Stimulated activated CD4-positive, alpha-beta T cell treated with anti-CD3 and anti-CD28 coated beads, Interleukin-15, amount 100 ng/mL, for 48 hours (primary cell): ENCODE data around the gene UBE4B.
"Not testable (repeated sequence)": the region's sequence is repeated elsewhere in the genome, so short reads cannot be mapped to it uniquely, and the experiment has no call there.

Experiments
- DNase-seq, 2 donors: peaks; one replicate each; pipeline ENCODE4 v3.0.0-alpha.2; 2020; ENCODE audit warnings: low read depth in 2 of 2

UBE4B gene

GRCh38 chr1:10032590-10033358 is at the start of gene UBE4B:
Gene UBE4B (plus strand): TSS chr1:10032958. CDS start chr1:10033671, 713 bp downstream.
- DNase-seq: peak; percentile 96 to 99

DNA sequence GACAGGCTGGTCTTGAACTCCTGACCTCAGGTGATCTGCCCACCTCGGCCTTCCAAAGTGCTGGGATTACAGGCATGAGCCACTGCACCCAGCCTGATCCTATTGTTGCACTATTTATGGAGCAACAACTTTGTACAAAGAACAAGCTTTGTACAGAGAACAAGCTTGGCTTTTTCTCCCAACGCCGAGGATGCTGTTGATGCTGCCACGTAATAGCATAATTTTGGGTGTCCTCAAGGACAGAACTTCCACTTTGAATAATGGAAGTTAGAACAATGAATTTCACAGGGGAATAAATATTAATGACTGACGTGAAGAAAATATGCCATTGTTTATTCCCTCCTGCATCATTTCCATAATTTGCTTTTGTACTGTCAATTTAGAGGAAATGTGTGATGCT is 48.5 kb upstream of the UBE4B start:
- DNase-seq: no peak

GRCh38 chr1:9985001-9985400 is 47.8 kb upstream of the UBE4B start:
- DNase-seq: no peak

DNA sequence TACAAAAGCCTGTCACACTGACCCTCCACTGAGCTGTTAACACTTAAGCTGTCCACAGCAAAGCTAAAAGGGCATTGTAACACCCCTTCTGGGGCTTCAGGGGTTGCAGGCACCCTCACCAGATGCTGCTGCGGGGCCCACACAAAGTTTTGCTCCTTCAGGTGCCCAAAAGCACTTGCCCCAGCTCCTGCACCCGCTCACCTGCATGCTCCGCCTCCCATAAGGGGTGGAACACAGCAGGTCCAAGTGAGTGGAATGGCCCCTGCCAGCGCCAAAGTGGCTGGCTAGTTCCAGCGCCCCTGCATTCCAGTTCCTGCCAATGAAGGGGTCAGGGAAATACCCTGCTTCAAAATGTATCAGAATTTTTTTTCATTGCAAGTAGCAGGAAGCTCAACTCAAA is 43.0 kb upstream of the UBE4B start:
- DNase-seq: no peak

DNA sequence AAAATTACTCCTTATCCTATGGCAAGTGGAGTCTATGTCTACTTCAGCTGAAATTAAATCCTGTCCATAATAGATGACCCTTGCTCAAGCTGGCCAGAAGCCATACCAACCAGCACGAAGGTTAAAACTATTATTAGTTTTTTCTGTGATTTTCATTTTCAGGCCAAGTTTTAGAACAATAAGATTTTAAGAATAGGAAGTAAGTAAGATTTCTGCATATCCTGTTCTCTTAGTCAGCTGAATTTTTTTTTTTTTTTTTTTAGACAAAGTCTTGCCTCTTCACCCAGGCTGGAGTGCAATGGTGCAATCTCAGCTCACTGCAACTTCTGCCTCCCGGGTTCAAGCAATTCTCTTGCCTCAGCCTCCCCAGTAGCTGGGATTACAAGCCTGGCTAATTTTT is 41.8 kb upstream of the UBE4B start:
- DNase-seq: no peak

DNA sequence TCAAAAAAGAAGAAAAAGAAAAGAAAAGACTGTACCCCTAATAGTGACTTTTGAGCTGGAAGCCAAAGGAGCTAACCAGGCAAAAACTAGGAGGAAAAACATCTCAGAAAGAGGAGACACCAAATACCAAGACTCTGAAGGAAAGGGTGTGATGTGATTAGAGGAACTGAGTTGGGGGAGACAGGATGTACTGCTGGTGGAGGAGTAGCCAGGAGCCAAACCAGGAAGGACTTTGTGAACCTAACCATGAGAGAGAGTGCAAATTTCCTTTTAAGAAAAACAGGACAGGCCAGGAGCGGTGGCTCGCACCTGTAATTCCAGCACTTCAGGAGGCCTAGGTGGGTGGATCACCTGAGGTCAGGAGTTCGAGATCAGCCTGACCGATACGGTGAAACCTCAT is 39.8 kb upstream of the UBE4B start:
- no peak for DNase-seq

GRCh38 chr1:9993561-9994075 is 39.1 kb upstream of the UBE4B start:
- DNase-seq: no peak

DNA sequence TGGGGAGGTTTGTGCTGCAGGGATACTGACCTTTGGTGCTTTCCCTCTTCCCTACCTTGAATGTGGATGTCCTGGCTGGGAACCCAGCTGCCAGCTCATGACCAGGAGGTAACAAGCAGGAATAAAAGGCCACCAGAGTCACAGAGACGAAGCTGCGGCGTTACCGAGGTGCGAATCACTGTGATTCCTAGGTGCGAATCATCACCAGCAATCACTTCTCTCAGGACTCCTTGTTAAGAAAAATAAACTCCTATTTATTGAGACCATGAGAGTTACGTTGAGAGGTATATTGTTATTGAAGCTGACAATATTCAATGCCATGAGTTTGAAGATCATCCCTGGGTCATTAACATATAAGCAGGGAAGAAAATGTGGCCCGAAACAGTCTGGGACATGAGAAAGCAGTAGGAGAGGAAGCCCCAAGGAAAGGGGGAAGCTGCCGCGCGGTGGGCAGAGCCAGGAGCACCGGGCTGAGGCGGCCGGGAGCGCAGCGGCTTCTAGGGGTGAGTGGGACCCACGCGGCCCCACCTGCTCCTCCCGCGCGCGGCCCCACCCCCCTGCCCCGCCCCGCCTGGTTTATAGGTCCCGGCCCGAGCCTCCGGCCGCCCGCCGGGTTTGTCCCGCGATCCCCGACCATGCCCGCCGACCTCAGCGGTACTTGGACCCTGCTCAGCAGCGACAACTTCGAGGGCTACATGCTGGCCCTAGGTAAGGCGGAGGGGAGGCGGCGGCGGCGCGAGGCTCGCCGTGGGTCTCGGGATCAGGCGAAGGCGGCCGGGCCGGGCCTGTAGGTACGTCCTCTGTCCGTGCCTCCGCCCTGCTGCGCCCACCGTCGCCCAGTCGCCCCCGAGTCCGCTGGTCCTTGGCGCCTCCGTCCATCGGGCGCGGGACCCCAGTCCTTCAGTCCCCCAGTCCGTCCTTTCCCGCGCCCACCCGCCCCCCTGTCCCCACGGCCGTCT is 35.9 kb upstream of the UBE4B start, which contains the start of gene RBP7:
TSS of gene RBP7 (plus strand) at position 605 of the 959 bp plus-strand sequence. CDS start at position 636, 31 bp downstream.
- no peak for DNase-seq

- no peak for DNase-seq
These were observed 31.6 kb upstream of the UBE4B start for GRCh38 chr1:10001016-10001665.

GRCh38 chr1:10005248-10005647 is 27.5 kb upstream of the UBE4B start:
- not testable (repeated sequence) for DNase-seq

GRCh38 chr1:10007169-10007568 is 25.6 kb upstream of the UBE4B start:
- no peak for DNase-seq

- DNase-seq: no peak
These were observed 18.7 kb upstream of the UBE4B start for GRCh38 chr1:10014016-10014415.

DNA sequence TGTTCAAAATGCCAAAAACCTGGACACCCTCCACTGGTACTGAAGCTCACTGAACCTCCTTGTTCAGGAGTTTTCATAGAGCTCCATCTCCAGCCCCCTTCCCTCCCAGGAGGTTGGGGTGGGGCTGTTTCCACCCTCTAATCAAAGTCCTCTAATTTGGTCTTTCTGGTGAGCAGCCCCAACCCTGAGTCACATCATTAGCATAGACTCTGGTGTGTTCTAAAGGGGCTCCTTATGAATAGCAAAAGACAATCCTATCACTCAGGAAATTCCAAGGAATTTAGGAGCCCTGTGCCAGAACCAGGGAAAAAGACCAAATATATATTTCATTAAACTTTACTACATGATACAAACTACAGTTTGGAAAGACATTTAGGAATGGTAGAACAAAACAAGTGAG is 13.2 kb upstream of the UBE4B start:
- DNase-seq: no peak

GRCh38 chr1:10020086-10020485 is 12.7 kb upstream of the UBE4B start:
- no peak for DNase-seq

DNA sequence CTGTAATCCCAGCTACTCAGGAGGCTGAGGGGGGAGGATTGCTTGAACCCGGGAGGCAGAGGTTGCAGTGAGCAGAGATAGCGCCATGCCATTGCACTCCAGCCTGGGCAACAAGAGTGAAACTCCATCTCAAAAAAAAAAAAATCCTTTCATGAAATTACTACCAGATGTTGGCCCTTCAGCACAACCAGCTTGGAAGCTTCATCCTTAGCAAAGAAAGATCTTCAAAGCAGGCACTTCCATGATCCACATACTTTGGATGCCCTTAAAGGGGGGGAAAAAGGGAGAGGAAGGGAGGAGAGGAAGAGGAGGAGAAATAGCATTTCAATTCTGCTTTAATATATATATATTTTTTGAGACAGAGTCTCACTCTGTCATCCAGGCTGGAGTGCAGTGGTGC is 12.1 kb upstream of the UBE4B start:
- not testable (repeated sequence) for DNase-seq

DNA sequence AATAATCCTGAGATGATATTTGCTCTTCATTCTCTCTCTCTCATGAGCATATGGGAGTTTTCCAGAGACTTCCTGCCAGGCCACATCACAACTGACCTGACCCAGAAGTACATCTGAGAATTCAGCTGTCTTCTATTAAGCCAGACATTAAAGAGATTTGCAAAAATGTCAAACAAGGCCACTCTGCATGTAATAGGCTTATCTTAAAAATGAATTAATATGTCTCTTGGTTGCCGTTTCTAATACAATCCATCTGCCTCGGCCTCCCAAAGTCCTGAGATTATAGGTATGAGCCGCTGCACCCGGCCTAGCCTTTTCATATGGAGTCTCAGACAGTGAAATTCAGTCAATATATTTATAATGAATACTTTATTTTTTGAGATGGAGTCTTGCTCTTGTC is 10.8 kb upstream of the UBE4B start:
- not testable (repeated sequence) for DNase-seq

DNA sequence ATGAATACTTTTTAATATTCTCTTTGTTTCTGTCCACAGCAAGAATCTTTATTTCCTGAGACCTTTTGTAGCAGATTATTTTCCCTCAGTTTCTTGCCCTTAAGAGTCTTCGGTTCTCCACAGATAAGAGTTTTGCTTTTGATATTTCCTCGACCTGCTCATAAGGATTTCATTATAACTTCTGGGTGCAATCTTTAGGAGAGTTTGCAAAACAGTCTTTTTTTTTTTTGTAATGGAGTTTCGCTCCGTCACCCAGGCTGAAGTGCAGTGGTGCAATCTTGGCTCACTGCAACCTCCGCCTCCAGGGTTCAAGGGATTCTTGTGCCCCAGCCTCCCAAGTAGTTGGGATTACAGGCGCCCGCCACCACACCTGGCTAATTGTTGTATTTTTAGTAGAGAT is 10.1 kb upstream of the UBE4B start:
- no peak for DNase-seq

DNA sequence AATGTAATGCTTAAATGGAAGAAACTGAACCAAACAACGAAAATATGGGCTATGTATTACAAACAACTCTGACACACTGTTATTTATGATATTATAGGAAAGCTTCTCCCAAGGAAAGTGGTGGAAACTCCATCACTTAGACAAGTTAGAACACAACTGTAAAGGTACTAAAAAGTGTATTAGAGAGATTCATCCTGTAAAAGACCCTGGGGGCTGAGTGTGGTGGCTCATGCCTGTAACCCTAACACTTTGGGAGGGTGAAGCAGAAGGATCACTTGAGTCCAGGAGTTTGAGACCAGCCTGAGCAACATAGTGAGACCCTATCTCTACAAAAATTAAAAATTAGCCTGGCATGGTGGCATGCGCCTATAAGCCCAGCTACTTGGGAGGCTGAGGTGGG is 7.4 kb upstream of the UBE4B start:
- no peak for DNase-seq

DNA sequence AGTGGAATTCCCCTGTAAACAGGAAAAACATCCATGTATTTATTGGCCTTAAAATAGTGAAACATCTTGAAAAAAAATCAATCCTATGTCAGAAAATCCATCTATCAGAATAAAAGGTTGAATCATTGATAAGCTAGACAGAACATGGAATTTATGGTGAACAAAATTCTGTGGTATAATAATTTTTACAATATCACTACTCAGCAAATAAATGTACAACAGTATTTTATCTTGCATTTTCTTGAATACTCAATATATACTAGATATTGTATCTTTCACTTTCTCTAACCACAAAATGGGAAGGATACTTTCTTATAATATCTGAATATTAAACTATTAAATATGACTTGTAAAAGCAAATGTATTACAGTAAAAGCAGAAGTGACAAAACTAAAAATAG is 5.7 kb upstream of the UBE4B start:
- no peak for DNase-seq

DNA sequence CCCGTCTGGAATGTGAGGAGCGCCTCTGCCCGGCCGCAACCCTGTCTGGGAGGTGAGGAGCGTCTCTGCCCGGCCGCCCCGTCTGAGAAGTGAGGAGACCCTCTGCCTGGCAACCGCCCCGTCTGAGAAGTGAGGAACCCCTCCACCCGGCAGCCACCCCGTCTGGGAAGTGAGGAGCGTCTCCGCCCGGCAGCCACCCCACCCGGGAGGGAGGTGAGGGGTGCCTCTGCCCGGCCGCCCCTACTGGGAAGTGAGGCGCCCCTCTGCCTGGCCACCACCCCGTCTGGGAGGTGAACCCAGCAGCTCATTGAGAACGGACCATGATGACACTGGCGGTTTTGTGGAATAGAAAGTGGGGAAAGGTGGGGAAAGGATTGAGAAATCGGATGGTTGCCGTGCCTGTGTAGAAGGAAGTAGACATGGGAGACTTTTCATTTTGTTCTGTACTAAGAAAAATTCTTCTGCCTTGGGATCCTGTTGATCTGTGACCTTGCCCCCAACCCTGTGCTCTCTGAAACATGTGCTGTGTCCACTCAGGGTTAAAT is 3.7 kb upstream of the UBE4B start:
- not testable (repeated sequence) for DNase-seq

DNA sequence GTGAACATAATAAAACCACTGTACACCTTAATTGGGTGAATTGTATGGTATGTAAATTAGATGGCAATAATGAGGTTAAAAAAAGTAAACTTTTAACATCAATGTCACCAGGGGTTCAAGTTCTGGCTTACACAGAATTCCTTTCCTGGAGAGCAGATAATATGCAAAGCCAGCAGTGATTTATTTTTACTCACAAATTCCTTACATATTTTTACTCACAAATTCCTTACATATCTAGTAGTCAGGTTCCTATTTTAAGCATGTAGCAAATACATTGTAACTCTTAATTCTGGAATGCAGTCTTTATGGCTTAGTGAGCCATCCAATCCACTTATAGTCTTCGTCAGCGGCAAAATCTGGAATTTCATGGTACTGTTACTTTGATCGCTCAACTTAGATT is 1.3 kb upstream of the UBE4B start:
- no peak for DNase-seq
